NOMO-1 (cell line): ENCODE results near the gene SCARF2.
A peak's percentile ranks its signal among the peaks of the same experiment; 100 is the strongest.
"Not testable (repeated sequence)": the region's sequence is repeated elsewhere in the genome, so short reads cannot be mapped to it uniquely, and the experiment has no call there.

ENCODE experiments used
- DNase-seq, 2 experiments: peaks; one replicate each; lab custom pipeline; 2025; ENCODE audit not compliant: unreplicated experiment in 2 of 2; lab: John Stamatoyannopoulos, UW

The SCARF2 gene

GRCh38 chr22:20429254-20430100 lies 8.1 kb downstream of the SCARF2 start:
- DNase-seq = peak; percentile 34 to 58

- DNase-seq = no peak
Observed at GRCh38 chr22:20428496-20429253, 8.9 kb downstream of the SCARF2 start.

- DNase-seq = no peak
Observed at GRCh38 chr22:20427945-20428417, 9.6 kb downstream of the SCARF2 start.

- DNase-seq = no peak
Observed at GRCh38 chr22:20427104-20427944, 10.3 kb downstream of the SCARF2 start.

GRCh38 chr22:20426259-20426615 lies 11.4 kb downstream of the SCARF2 start:
- DNase-seq = no peak

GRCh38 chr22:20425566-20426258 lies 11.9 kb downstream of the SCARF2 start:
- no peak for DNase-seq

GRCh38 chr22:20424932-20425565 lies 12.6 kb downstream of the SCARF2 start:
- no peak for DNase-seq

- DNase-seq = no peak
Observed at GRCh38 chr22:20424568-20424931, 13.1 kb downstream of the SCARF2 start.

- no peak for DNase-seq
Observed at GRCh38 chr22:20423906-20424551, 13.6 kb downstream of the SCARF2 start.

GRCh38 chr22:20423008-20423905 lies 14.4 kb downstream of the SCARF2 start:
- no peak for DNase-seq

- no peak for DNase-seq
Observed at GRCh38 chr22:20422271-20423007, 15.2 kb downstream of the SCARF2 start.

GRCh38 chr22:20421507-20421874 lies 16.1 kb downstream of the SCARF2 start:
- no peak for DNase-seq

GRCh38 chr22:20420157-20420842 lies 17.3 kb downstream of the SCARF2 start:
- no peak for DNase-seq

- DNase-seq = no peak
Observed at GRCh38 chr22:20419664-20419951, 18.0 kb downstream of the SCARF2 start.

GRCh38 chr22:20418211-20418788 lies 19.3 kb downstream of the SCARF2 start:
- DNase-seq = peak; percentile 17 to 48

- DNase-seq = not testable (repeated sequence)
Observed at GRCh38 chr22:20415699-20416098, 21.9 kb downstream of the SCARF2 start.

GRCh38 chr22:20415241-20415640 lies 22.4 kb downstream of the SCARF2 start:
- not testable (repeated sequence) for DNase-seq
